IMR-90 (cell line): ENCODE measurements around the gene CCDC175. TPM values are rescaled to one million over a fixed set of nuclear protein-coding genes. Genes with fewer than 3 reads are reported as not detected.

Experiments used
- ATAC-seq: fragments of 200-7000 bp; cut with Tn5 transposase; 2 replicates; pipeline ENCODE4 v1.9.1; 2020; ENCODE audit warnings: low read depth, mild to moderate bottlenecking, moderate library complexity
- BruUV-seq: library from RNA; stranded (reverse); fragments of 400-500 nt; replicated peaks from 2 replicates; lab custom pipeline; 2021; lab: Mats Ljungman, UMichigan
- CTCF ChIA-PET: fragments of 300-600 bp; formaldehyde crosslinking; extraction: SDS; loops from one replicate; lab custom pipeline; 2021; ENCODE audit warnings: antibody characterized with exemption; lab: Yijun Ruan, JAX
- POLR2A ChIA-PET: fragments of 300-600 bp; sonication (Branson Sonifier 250); formaldehyde crosslinking; loops from one replicate; lab custom pipeline; 2022; ENCODE audit warnings: antibody characterized with exemption; ENCODE audit not compliant: unreplicated experiment; lab: Charles Lee
- DNase-seq: peaks from one replicate; pipeline ENCODE4 v3.0.0; 2013
- H2AFZ ChIP-seq: replicated peaks from 2 replicates; pipeline ENCODE3; 2013; ENCODE audit warnings: low read length, mild to moderate bottlenecking; ENCODE audit not compliant: poor library complexity
- H2AK5ac ChIP-seq: 2 replicates; pipeline ENCODE4 v1.6.1; 2013; ENCODE audit warnings: low read depth, low read length, inconsistent platforms
- H2AK9ac ChIP-seq: replicated peaks from 2 replicates; pipeline ENCODE3; 2013; ENCODE audit warnings: mild to moderate bottlenecking, low read depth, low read length, moderate library complexity; ENCODE audit not compliant: poor library complexity
- H2BK120ac ChIP-seq: 2 replicates; pipeline ENCODE4 v1.6.1; 2013; ENCODE audit warnings: low read depth, low read length, inconsistent platforms
- H2BK15ac ChIP-seq: 3 replicates; pipeline ENCODE4 v1.6.1; 2013; ENCODE audit warnings: low read depth, low read length, inconsistent platforms
- H2BK20ac ChIP-seq: 2 replicates; pipeline ENCODE4 v1.6.1; 2013; ENCODE audit warnings: low read depth, mild to moderate bottlenecking, inconsistent platforms, low read length, moderate library complexity
- H2BK5ac ChIP-seq: 2 replicates; pipeline ENCODE4 v1.6.1; 2013; ENCODE audit warnings: mild to moderate bottlenecking, low read depth, low read length, inconsistent platforms; ENCODE audit not compliant: poor library complexity, severe bottlenecking
- H3K14ac ChIP-seq: replicated peaks from 2 replicates; pipeline ENCODE4 v1.6.1; 2013; ENCODE audit warnings: low read depth, low read length, inconsistent platforms
- H3K18ac ChIP-seq: 2 replicates; pipeline ENCODE4 v1.6.1; 2013; ENCODE audit warnings: low read depth, low read length, control low read depth
- H3K23ac ChIP-seq: 2 replicates; pipeline ENCODE4 v1.6.1; 2013; ENCODE audit warnings: low read depth, low read length, inconsistent platforms
- H3K27ac ChIP-seq: 2 replicates; pipeline ENCODE4 v1.5.1; 2013; ENCODE audit warnings: mild to moderate bottlenecking, control low read depth, low read length; ENCODE audit not compliant: insufficient read depth
- H3K27me3 ChIP-seq: 2 replicates; pipeline ENCODE4 v1.6.1; 2013; ENCODE audit warnings: low read length; ENCODE audit not compliant: control insufficient read depth, insufficient read depth
- H3K36me3 ChIP-seq: 2 replicates; pipeline ENCODE4 v1.6.1; 2013; ENCODE audit warnings: low read length, mixed read lengths; ENCODE audit not compliant: control insufficient read depth, insufficient read depth
- H3K4ac ChIP-seq: 2 replicates; pipeline ENCODE4 v1.6.1; 2013; ENCODE audit warnings: low read depth, low read length, inconsistent platforms
- H3K4me1 ChIP-seq: 2 replicates; pipeline ENCODE4 v1.6.1; 2013; ENCODE audit warnings: low read length, mixed read lengths; ENCODE audit not compliant: control insufficient read depth, insufficient read depth
- H3K4me2 ChIP-seq: 2 replicates; pipeline ENCODE4 v1.6.1; 2013; ENCODE audit warnings: low read depth, mild to moderate bottlenecking, control low read depth, low read length, moderate library complexity
- H3K4me3 ChIP-seq: 2 replicates; pipeline ENCODE4 v1.5.1; 2013; ENCODE audit warnings: low read depth, mild to moderate bottlenecking, control low read depth, low read length, moderate library complexity; ENCODE audit not compliant: insufficient read depth
- H3K56ac ChIP-seq: 2 replicates; pipeline ENCODE4 v1.6.1; 2013; ENCODE audit warnings: low read length, inconsistent platforms; ENCODE audit not compliant: insufficient read depth; ENCODE audit errors: extremely low read depth
- H3K79me1 ChIP-seq, 2 experiments: 2 replicates each; pipeline ENCODE4 v1.6.1; 2013; ENCODE audit warnings: low read length in 2 of 2, inconsistent platforms in 1 of 2, low read depth in 1 of 2
- H3K9ac ChIP-seq: 2 replicates; pipeline ENCODE4 v1.6.1; 2013; ENCODE audit warnings: low read depth, low read length, control low read depth
- H3K9me1 ChIP-seq: 2 replicates; pipeline ENCODE4 v1.6.1; 2013; ENCODE audit warnings: low read length, inconsistent platforms; ENCODE audit not compliant: insufficient read depth
- H3K9me3 ChIP-seq: 2 replicates; pipeline ENCODE4 v1.6.1; 2013; ENCODE audit warnings: low read length; ENCODE audit not compliant: control insufficient read depth, insufficient read depth
- H4K20me1 ChIP-seq: 2 replicates; pipeline ENCODE4 v1.6.1; 2013; ENCODE audit warnings: low read length, inconsistent platforms; ENCODE audit not compliant: insufficient read depth
- H4K5ac ChIP-seq: 2 replicates; pipeline ENCODE4 v1.6.1; 2013; ENCODE audit warnings: mild to moderate bottlenecking, low read depth, low read length, control low read depth
- H4K8ac ChIP-seq, 2 experiments: 2 replicates each; pipeline ENCODE4 v1.6.1; 2013; ENCODE audit warnings: low read depth in 2 of 2, low read length in 2 of 2, control low read depth in 1 of 2, inconsistent platforms in 1 of 2
- H4K91ac ChIP-seq: 2 replicates; pipeline ENCODE4 v1.6.1; 2013; ENCODE audit warnings: low read depth, low read length, inconsistent platforms; ENCODE audit not compliant: insufficient read depth
- CEBPB ChIP-seq: IDR thresholded peaks from 2 replicates; pipeline ENCODE4 v1.6.1; 2012; ENCODE audit warnings: low read depth, low read length, improper control_type of control experiment
- NFE2L2 ChIP-seq: fragments of 150-350 bp; IDR thresholded peaks from 2 replicates; pipeline ENCODE4 v1.6.1; 2016; ENCODE audit warnings: low read depth, mild to moderate bottlenecking, low read length
- RAD21 ChIP-seq: IDR thresholded peaks from 2 replicates; pipeline ENCODE4 v1.6.1; 2012; ENCODE audit warnings: low read length, improper control_type of control experiment
- RCOR1 ChIP-seq: IDR thresholded peaks from 2 replicates; pipeline ENCODE4 v1.6.1; 2012; ENCODE audit warnings: mild to moderate bottlenecking, low read length, improper control_type of control experiment; ENCODE audit not compliant: insufficient replicate concordance
- WGBS, 2 experiments: methylation state at CpG; one replicate each; pipeline versions ENCODE4 v1.1.5 to v1.1.7; 2013; ENCODE audit warnings: missing lambda C conversion rate in 2 of 2; ENCODE audit not compliant: insufficient read length in 1 of 2; ENCODE audit errors: extremely low coverage in 2 of 2; 5-methylcytosine and 5-hydroxymethylcytosine counted together
- dilution Hi-C: fragments of 300-500 bp; cut with HindIII; formaldehyde crosslinking; loops from one replicate; pipeline ENCODE4 v1.14.3; 2018; ENCODE audit warnings: low sequenced_read_pairs; ENCODE audit not compliant: unreplicated experiment
- in situ Hi-C: fragments of 300-500 bp; cut with MboI; formaldehyde crosslinking; loops from 3 replicates; pipeline ENCODE4 v1.14.3; 2019; ENCODE audit warnings: low sequenced_read_pairs, inconsistent platforms, mixed read lengths
- intact Hi-C: fragments of 100-400 bp; cut with micrococcal nuclease; formaldehyde crosslinking; loops from 2 replicates; pipeline ENCODE4 v1.10.0; 2022
- polyA plus RNA-seq, 3 experiments: library from polyadenylated mRNA; depleted of rRNA; stranded (reverse); fragments of >200 nt; gene quantifications; 2 replicates each; pipeline ENCODE4 v1.2.3, GENCODE V29; 2012; ENCODE audit warnings: low replicate concordance in 1 of 3
- total RNA-seq: library from RNA; depleted of rRNA; stranded (reverse); fragments of >200 nt; gene quantifications from 2 replicates; pipeline ENCODE4 v1.2.3, GENCODE V29; 2012
- TF ChIP-seq, protein P1 (sequence below): fragments of 150-350 bp; IDR thresholded peaks from 2 replicates; pipeline ENCODE4 v1.6.1; 2017; ENCODE audit warnings: mild to moderate bottlenecking, antibody characterized with exemption, low read length, low read depth

CCDC175 gene
- total and polyA plus RNA-seq, 2 of the 4 experiments (the other 2 are of a cell fraction): not detected

DNA sequence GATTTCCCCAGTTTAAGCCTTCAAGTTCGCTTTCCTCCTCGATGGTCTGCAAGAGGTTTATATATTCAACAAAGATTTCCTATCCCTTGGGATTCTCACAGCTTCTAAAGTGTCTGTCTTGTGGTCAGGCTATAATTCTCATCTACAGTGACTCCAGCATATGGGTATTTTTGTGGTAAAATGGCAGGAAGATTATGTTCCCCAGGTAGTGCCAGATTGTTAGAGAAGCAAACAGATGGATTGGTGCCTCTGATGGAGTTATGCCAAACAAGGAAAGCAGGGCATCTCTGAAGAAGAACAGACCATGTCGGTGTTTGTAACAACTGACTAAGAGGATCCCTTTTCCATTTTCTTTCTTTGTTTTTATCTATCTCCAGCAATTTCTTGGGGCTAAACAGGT, 5.5 kb upstream of the CCDC175 start:
- no peak overlapping the region for H3K18ac ChIP-seq
- no CpG with 5 or more reads among the region's 3 CpGs for WGBS, 2 experiments
- no peaks in the 10 kb centered on the region for H3K79me1 ChIP-seq
- no peak overlapping the region for H3K27ac ChIP-seq
- H3K27me3 ChIP-seq: peaks cover 7% of the 10 kb centered on the region
- intact Hi-C loops: no loop called here
- dilution Hi-C loops: no loop called here
- H4K20me1 ChIP-seq: no peaks in the 10 kb centered on the region
- H2AK5ac ChIP-seq: no peak overlapping the region
- H3K4me2 ChIP-seq: no peak overlapping the region
- no peak overlapping the region for H2AK9ac ChIP-seq
- H3K4me3 ChIP-seq: no peak overlapping the region
- ChIA-PET CTCF (no interaction called here), POLR2A (no interaction called here)
- H3K36me3 ChIP-seq: no peaks in the 10 kb centered on the region
- H3K14ac ChIP-seq: no peak overlapping the region
- no peak overlapping the region for H3K9ac ChIP-seq
- no peak overlapping the region for H4K5ac ChIP-seq
- no peak overlapping the region for H4K8ac ChIP-seq
- no peaks in the 10 kb centered on the region for H3K9me1 ChIP-seq
- no peak overlapping the region for H3K23ac ChIP-seq
- no peak overlapping the region for H2BK15ac ChIP-seq
- ATAC-seq: no peak
- no peak overlapping the region for H2BK5ac ChIP-seq
- H3K56ac ChIP-seq: no peak overlapping the region
- no TSS peak for BruUV-seq
- no peak for DNase-seq
- H3K4ac ChIP-seq: no peak overlapping the region
- no peak overlapping the region for H2BK120ac ChIP-seq
- no peaks in the 10 kb centered on the region for H3K4me1 ChIP-seq
- no peaks in the 10 kb centered on the region for H3K9me3 ChIP-seq
- no peak overlapping the region for H2AFZ ChIP-seq
- no peak for TF ChIP-seq NFE2L2
- no peak for TF ChIP-seq CEBPB
- TF ChIP-seq RCOR1: no peak
- TF ChIP-seq RAD21: no peak
- TF ChIP-seq, protein P1, sequence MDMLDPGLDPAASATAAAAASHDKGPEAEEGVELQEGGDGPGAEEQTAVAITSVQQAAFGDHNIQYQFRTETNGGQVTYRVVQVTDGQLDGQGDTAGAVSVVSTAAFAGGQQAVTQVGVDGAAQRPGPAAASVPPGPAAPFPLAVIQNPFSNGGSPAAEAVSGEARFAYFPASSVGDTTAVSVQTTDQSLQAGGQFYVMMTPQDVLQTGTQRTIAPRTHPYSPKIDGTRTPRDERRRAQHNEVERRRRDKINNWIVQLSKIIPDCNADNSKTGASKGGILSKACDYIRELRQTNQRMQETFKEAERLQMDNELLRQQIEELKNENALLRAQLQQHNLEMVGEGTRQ: no peak
- no peak overlapping the region for H2BK20ac ChIP-seq
- no peak overlapping the region for H4K91ac ChIP-seq
- in situ Hi-C loops: no loop called here
